PC-3 (cell line): Measurements from ENCODE around the gene CAMTA1.

Source experiments
- EZH2 ChIP-seq: fragments of 300-600 bp; sonication (generic); IDR thresholded peaks from one replicate; pipeline ENCODE4 v1.6.1; 2017; ENCODE audit warnings: antibody characterized with exemption, mild to moderate bottlenecking, low read length; ENCODE audit not compliant: unreplicated experiment
- EZH2phosphoT487 ChIP-seq: fragments of 300-600 bp; sonication (generic); IDR thresholded peaks from 2 replicates; pipeline ENCODE4 v1.6.1; 2018; ENCODE audit warnings: mild to moderate bottlenecking, antibody characterized with exemption, low read length, borderline replicate concordance
- TF ChIP-seq, protein P1 (sequence below): fragments of 300-600 bp; sonication (generic); conservative IDR thresholded peaks from 2 replicates; pipeline ENCODE4 v1.5.1; 2017; ENCODE audit warnings: antibody characterized with exemption, low read depth, mild to moderate bottlenecking, low read length

DNA sequence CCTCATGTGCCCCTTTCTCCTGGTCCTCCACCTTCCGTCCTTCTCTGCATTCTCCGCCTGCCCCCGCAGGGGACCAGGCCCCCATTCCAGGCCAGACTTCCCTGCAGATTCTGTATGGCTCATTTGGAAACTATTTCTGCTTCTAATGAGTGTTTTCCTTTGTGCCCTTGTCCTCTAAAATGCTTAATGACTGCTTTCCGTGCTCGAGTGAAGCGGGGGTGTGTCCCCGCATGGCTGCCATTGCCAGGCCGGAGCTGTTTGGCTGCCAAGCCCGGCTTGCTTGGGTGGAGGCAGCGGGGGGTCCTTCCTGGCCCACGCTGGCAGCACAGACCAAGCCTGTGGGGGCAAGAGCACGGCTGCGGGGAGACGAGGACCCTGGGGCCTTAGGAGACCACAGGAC, 686.6 kb downstream of the CAMTA1 start:
- TF ChIP-seq EZH2 (no peak), EZH2phosphoT487 (no peak)
- TF ChIP-seq, protein P1, sequence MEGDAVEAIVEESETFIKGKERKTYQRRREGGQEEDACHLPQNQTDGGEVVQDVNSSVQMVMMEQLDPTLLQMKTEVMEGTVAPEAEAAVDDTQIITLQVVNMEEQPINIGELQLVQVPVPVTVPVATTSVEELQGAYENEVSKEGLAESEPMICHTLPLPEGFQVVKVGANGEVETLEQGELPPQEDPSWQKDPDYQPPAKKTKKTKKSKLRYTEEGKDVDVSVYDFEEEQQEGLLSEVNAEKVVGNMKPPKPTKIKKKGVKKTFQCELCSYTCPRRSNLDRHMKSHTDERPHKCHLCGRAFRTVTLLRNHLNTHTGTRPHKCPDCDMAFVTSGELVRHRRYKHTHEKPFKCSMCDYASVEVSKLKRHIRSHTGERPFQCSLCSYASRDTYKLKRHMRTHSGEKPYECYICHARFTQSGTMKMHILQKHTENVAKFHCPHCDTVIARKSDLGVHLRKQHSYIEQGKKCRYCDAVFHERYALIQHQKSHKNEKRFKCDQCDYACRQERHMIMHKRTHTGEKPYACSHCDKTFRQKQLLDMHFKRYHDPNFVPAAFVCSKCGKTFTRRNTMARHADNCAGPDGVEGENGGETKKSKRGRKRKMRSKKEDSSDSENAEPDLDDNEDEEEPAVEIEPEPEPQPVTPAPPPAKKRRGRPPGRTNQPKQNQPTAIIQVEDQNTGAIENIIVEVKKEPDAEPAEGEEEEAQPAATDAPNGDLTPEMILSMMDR: no peak
